K562 (cell line): ENCODE data around the gene LIPJ. TPM values are rescaled to one million over a fixed set of nuclear protein-coding genes. Genes with fewer than 3 reads are reported as not detected.

Experiments used
- ATAC-seq: fragments of 200-7000 bp; cut with Tn5 transposase; 3 replicates; pipeline ENCODE4 v1.9.1; 2020; ENCODE audit warnings: moderate library complexity
- Bru-seq: library from RNA; stranded (reverse); fragments of 400-500 nt; gene quantifications from one replicate; lab custom pipeline; 2021; lab: Mats Ljungman, UMichigan
- BruChase-seq, 2 experiments: library from RNA; stranded (reverse); fragments of 400-500 nt; gene quantifications; one replicate each; lab custom pipeline; 2021; lab: Mats Ljungman, UMichigan
- BruUV-seq: library from RNA; stranded (reverse); fragments of 400-500 nt; replicated peaks from 2 replicates; lab custom pipeline; 2021; lab: Mats Ljungman, UMichigan
- CTCF ChIA-PET: fragments of 300-600 bp; formaldehyde crosslinking; extraction: SDS; loops from one replicate; lab custom pipeline; 2021; ENCODE audit warnings: low intra/inter-chr PET ratio; lab: Yijun Ruan, JAX
- POLR2A ChIA-PET: fragments of 300-600, 350-650 bp; sonication (Branson Sonifier 250); formaldehyde crosslinking; extraction: SDS; loops from one replicate; lab custom pipeline; 2021; ENCODE audit warnings: antibody characterized with exemption, inconsistent platforms; lab: Yijun Ruan, JAX
- DNase-seq, 4 experiments: peaks; one replicate each; pipeline versions ENCODE4 v3.0.0 to v3.0.0-alpha.2; 2011 to 2018; ENCODE audit warnings: low spot score in 3 of 4, mixed read lengths in 3 of 4; ENCODE audit errors: extremely low read depth in 1 of 4
- FAIRE-seq: peaks from 2 replicates; lab custom pipeline; 2011; peaks lifted over from hg19 to GRCh38; lab: Jason Lieb, UNC
- H2AFZ ChIP-seq: 2 replicates; pipeline ENCODE4 v1.6.0; 2011; ENCODE audit warnings: low read depth, low read length, control low read depth, inconsistent platforms
- H3K27ac ChIP-seq: fragments of 200-600 bp; 3 replicates; pipeline ENCODE4 v1.8.0; 2011; ENCODE audit warnings: low read depth, mild to moderate bottlenecking, control low read depth, inconsistent platforms, low read length, moderate library complexity, mixed read lengths; ENCODE audit errors: extremely low read depth
- H3K27me3 ChIP-seq, 2 experiments: fragments of 300-600 bp in 1 of 2; 2 replicates in 1 of 2; 3 replicates in 1 of 2; pipeline versions ENCODE4 v1.6.0 to v1.8.0; 2011; ENCODE audit warnings: inconsistent platforms in 2 of 2, low read length in 2 of 2, mild to moderate bottlenecking in 1 of 2, mixed read lengths in 1 of 2, moderate library complexity in 1 of 2; ENCODE audit not compliant: control insufficient read depth in 2 of 2, insufficient read depth in 2 of 2
- H3K36me3 ChIP-seq: fragments of 300-600 bp; 3 replicates; pipeline ENCODE4 v1.8.0; 2011; ENCODE audit warnings: mild to moderate bottlenecking, low read length, inconsistent platforms; ENCODE audit not compliant: control insufficient read depth, insufficient read depth
- H3K4me1 ChIP-seq, 2 experiments: fragments of 200-600 bp in 1 of 2; replicated peaks in 1 of 2; 2 replicates in 1 of 2; 3 replicates in 1 of 2; pipeline versions ENCODE4 v1.5.1 to v1.8.0; 2011; ENCODE audit warnings: inconsistent platforms in 2 of 2, low read length in 2 of 2, mild to moderate bottlenecking in 1 of 2, mixed read lengths in 1 of 2, moderate library complexity in 1 of 2; ENCODE audit not compliant: control insufficient read depth in 2 of 2, insufficient read depth in 2 of 2
- H3K4me2 ChIP-seq: 2 replicates; pipeline ENCODE4 v1.6.1; 2011; ENCODE audit warnings: low read length, control low read depth, inconsistent platforms, mixed read lengths; ENCODE audit not compliant: insufficient read depth
- H3K4me3 ChIP-seq: fragments of 200-600 bp; sonication (generic), shearing (Covaris generic); 2 replicates; pipeline ENCODE4 v1.5.1; 2016; ENCODE audit warnings: control low read depth, inconsistent platforms
- H3K79me2 ChIP-seq: fragments of 200-600 bp; 3 replicates; pipeline ENCODE4 v1.8.0; 2011; ENCODE audit warnings: low read length, inconsistent platforms; ENCODE audit not compliant: control insufficient read depth, insufficient read depth
- H3K9ac ChIP-seq, 2 experiments: 2 replicates each; pipeline versions ENCODE4 v1.6.0 to v1.6.1; 2011; ENCODE audit warnings: low read depth in 2 of 2, low read length in 2 of 2, control low read depth in 1 of 2, inconsistent platforms in 1 of 2, mild to moderate bottlenecking in 1 of 2, mixed read lengths in 1 of 2; ENCODE audit not compliant: insufficient read depth in 1 of 2
- H3K9me1 ChIP-seq: one replicate; pipeline ENCODE4 v1.6.0; 2011; ENCODE audit warnings: inconsistent platforms, mild to moderate bottlenecking, low read length, moderate library complexity; ENCODE audit not compliant: control insufficient read depth, insufficient read depth
- H3K9me3 ChIP-seq: replicated peaks from 2 replicates; pipeline ENCODE4 v1.5.1; 2011; ENCODE audit warnings: low read depth, low read length, inconsistent platforms; ENCODE audit not compliant: control insufficient read depth, insufficient read depth
- H4K20me1 ChIP-seq: replicated peaks from 2 replicates; pipeline ENCODE4 v1.6.1; 2011; ENCODE audit warnings: low read length, inconsistent platforms, mixed read lengths; ENCODE audit not compliant: control insufficient read depth, insufficient read depth
- MAFK ChIP-seq: IDR thresholded peaks from 2 replicates; pipeline ENCODE4 v1.6.1; 2011; ENCODE audit warnings: low read length, improper control_type of control experiment
- whole genome bisulfite sequencing: fragments of 100-300 bp; shearing (Covaris generic); methylation state at CpG from one replicate; pipeline ENCODE4 v1.1.6; 2016; ENCODE audit warnings: low coverage, mixed read lengths; ENCODE audit not compliant: insufficient coverage; ENCODE audit errors: missing lambda C conversion rate; 5-methylcytosine and 5-hydroxymethylcytosine counted together
- in situ Hi-C: fragments of 300-500 bp; cut with MboI; formaldehyde crosslinking; loops from 4 replicates; pipeline ENCODE4 v1.15.0; 2018; ENCODE audit warnings: inconsistent platforms, mixed read lengths
- intact Hi-C: fragments of 100-400 bp; cut with micrococcal nuclease; formaldehyde crosslinking; loops from 2 replicates; pipeline ENCODE4 v1.14.2; 2022
- long read RNA-seq, 3 experiments: library from polyadenylated mRNA in 2 of 3; library from RNA in 1 of 3; unstranded in 2 of 3; stranded (forward) in 1 of 3; transcript quantifications; one replicate each; pipeline ENCODE4 v2.0.0, GENCODE V29; 2019 to 2022
- polyA minus RNA-seq, 3 experiments: library from RNA; depleted of rRNA, polyadenylated mRNA; stranded (reverse); fragments of >200 nt; gene quantifications; 2 replicates each; pipeline ENCODE4 v1.2.3, GENCODE V29; 2011
- polyA plus RNA-seq, 8 experiments: library from polyadenylated mRNA; depleted of rRNA in 4 of 8; stranded (reverse) in 5 of 8; unstranded in 3 of 8; fragments of >200 nt; fragmentation: Nextera tagmentation in 2 of 8; fragmentation: Illumina TruSeq in 1 of 8; extraction: Ambion mirVana in 2 of 8; extraction: Trizol in 1 of 8; gene quantifications; 2 replicates each; pipeline versions ENCODE4 v1.2.1 to v1.2.3, GENCODE V29; 2011 to 2014; ENCODE audit warnings: inconsistent platforms in 1 of 8, missing spikeins in 1 of 8
- total RNA-seq, 7 experiments: library from RNA; depleted of rRNA in 6 of 7; stranded (reverse); fragments of >200 nt in 6 of 7; fragmentation: Illumina TruSeq in 2 of 7; extraction: Trizol in 2 of 7; gene quantifications; 2 replicates each; pipeline versions ENCODE4 v1.2.1 to v1.2.3, GENCODE V29; 2011 to 2021; ENCODE audit warnings: low replicate concordance in 1 of 7

Gene LIPJ, protein sequence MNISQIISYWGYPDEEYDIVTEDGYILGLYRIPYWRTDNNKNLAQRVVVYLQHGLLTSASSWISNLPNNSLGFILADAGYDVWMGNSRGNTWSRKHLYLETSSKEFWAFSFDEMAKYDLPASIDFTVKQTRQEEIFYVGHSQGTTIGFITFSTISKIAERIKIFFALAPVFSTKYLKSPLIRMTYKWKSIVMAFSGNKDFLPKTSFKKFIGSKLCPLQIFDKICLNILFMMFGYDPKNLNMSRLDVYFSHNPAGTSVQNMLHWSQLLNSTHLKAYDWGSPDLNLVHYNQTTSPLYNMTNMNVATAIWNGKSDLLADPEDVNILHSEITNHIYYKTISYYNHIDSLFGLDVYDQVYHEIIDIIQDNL
- total RNA-seq (2011; cell fraction: chromatin; rRNA removed; ENCODE audit: low replicate concordance): not detected in 2 replicates
- total RNA-seq (2011; cell fraction: nucleolus; rRNA removed): not detected in 2 replicates
- not detected in 2 replicates for total RNA-seq (2011; cell fraction: nucleoplasm; rRNA removed)
- total RNA-seq (2014; rRNA removed): not detected in 2 replicates
- total RNA-seq (2014; rRNA removed; fragmentation: Illumina TruSeq; extraction: Trizol): not detected in 2 replicates
- total RNA-seq (2015; rRNA removed; fragmentation: Illumina TruSeq; extraction: Trizol): not detected in 2 replicates
- total RNA-seq (2021): not detected in 2 replicates
- not detected in 2 replicates for polyA plus RNA-seq (2011; rRNA removed)
- not detected in 2 replicates for polyA plus RNA-seq (2011; cell fraction: cytosol; rRNA removed)
- polyA plus RNA-seq (2011; cell fraction: nucleus; rRNA removed): not detected in 2 replicates
- polyA plus RNA-seq (2012): not detected in 2 replicates
- not detected in 2 replicates for polyA plus RNA-seq (2014; fragmentation: Illumina TruSeq; extraction: Trizol)
- polyA plus RNA-seq (2014; fragmentation: Nextera tagmentation; extraction: Ambion mirVana): not detected
- polyA plus RNA-seq (2014; rRNA removed): not detected in 2 replicates
- not detected in 2 replicates for polyA minus RNA-seq (2011; rRNA and poly(A)+ RNA removed)
- polyA minus RNA-seq (2011; cell fraction: cytosol; rRNA and poly(A)+ RNA removed): not detected in 2 replicates
- polyA minus RNA-seq (2011; cell fraction: nucleus; rRNA and poly(A)+ RNA removed): not detected in 2 replicates
- not detected for Bru-seq, nascent RNA
- not detected for BruChase-seq, experiment 1, labeled RNA remaining after a 2-hour chase
- not detected for BruChase-seq, experiment 2, labeled RNA remaining after a 6-hour chase
- long read RNA-seq, experiment 1: 0 reads
- long read RNA-seq, experiment 2: 0 reads
- long read RNA-seq, experiment 3: 0 reads

DNA sequence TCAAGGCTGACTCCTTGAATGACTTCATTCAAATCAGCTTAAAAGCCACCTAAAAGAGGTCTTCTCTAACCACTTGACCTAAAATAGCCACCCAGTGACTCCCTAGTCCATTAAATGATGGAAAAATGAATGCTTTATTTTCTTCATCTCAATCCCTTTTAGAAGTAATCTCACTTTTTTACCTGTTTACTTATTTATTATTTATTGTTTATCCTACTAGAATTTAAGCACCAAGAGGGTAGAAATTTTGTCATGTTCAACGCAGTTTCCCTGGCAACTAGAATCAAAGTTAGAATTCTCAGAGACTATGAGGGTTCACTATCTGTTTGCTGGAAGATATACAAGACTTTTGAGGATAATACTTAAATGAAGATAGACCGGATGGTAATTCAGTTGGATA, at the start of gene LIPJ:
Gene LIPJ, plus strand, starts transcription at position 301 of the 400 bp plus-strand sequence. CDS start 3,926 bp downstream, outside the sequence.
- intact Hi-C loops: no loop called here

More for the DNA sequence above, at the start of gene LIPJ:
- no peaks in the 10 kb centered on the region for H3K36me3 ChIP-seq
- CTCF ChIA-PET: no interaction called here
- peaks cover 0 to 7% of the 10 kb centered on the region in 2 experiments; a peak in 2 of 5 replicates for H3K4me1 ChIP-seq
- no peak within 1 kb of the TSS for H3K4me2 ChIP-seq
- H3K9me3 ChIP-seq: no peaks in the 10 kb centered on the region
- DNase-seq (no peak), ATAC-seq (no peak), FAIRE-seq (no peak)
- no TSS peak for BruUV-seq
- H3K9me1 ChIP-seq: no peaks in the 10 kb centered on the region
- no peak for TF ChIP-seq MAFK
- TF ChIP-seq, all 486 proteins: peak for 0
- no peak within 1 kb of the TSS for H3K9ac ChIP-seq
- POLR2A ChIA-PET: no interaction called here
- no peak within 1 kb of the TSS for H3K4me3 ChIP-seq
- H4K20me1 ChIP-seq: no peaks in the 10 kb centered on the region
- H3K27me3 ChIP-seq: no peaks in the 10 kb centered on the region
- H3K79me2 ChIP-seq: no peaks in the 10 kb centered on the region
- 0% methylated on average over 2 of the region's 2 CpGs for WGBS
- in situ Hi-C loops: no loop called here
- no peak within 1 kb of the TSS for H2AFZ ChIP-seq
- no peak within 1 kb of the TSS for H3K27ac ChIP-seq
